DOHH2 (cell line): ENCODE results near the gene MAPK8IP1.
"Not testable (repeated sequence)": the region's sequence is repeated elsewhere in the genome, so short reads cannot be mapped to it uniquely, and the experiment has no call there.

Source experiments
- CTCF ChIP-seq: fragments of 200-600 bp; sonication (generic); IDR thresholded peaks from one replicate; pipeline ENCODE4 v1.5.1; 2014; ENCODE audit warnings: antibody characterized with exemption, mild to moderate bottlenecking, low read depth, low read length; ENCODE audit not compliant: poor library complexity, severe bottlenecking
- EZH2phosphoT487 ChIP-seq: fragments of 200-600 bp; sonication (generic); IDR thresholded peaks from 2 replicates; pipeline ENCODE4 v1.6.1; 2017; ENCODE audit warnings: borderline replicate concordance, mild to moderate bottlenecking, antibody characterized with exemption, low read length, moderate library complexity, mixed read lengths

- not testable (repeated sequence) for TF ChIP-seq CTCF
- TF ChIP-seq EZH2phosphoT487 = peak; percentile 22; the same call in 1 of the 2 replicates
Observed at GRCh38 chr11:45900175-45900800, 14.8 kb downstream of the MAPK8IP1 start.
